HepG2 (cell line): Measurements from ENCODE around the gene SOCS7. TPM values are rescaled to one million over a fixed set of nuclear protein-coding genes. Genes with fewer than 3 reads are reported as not detected.

Experiments
- ATAC-seq: fragments of 200-7000 bp; cut with Tn5 transposase; 3 replicates; pipeline ENCODE4 v1.9.1; 2020; ENCODE audit warnings: mild to moderate bottlenecking, moderate library complexity
- BruUV-seq: library from RNA; stranded (reverse); fragments of 400-500 nt; replicated peaks from 2 replicates; lab custom pipeline; 2021; lab: Mats Ljungman, UMichigan
- CTCF ChIA-PET: fragments of 300-600 bp; formaldehyde crosslinking; extraction: SDS; loops from one replicate; lab custom pipeline; 2021; ENCODE audit warnings: low total read pairs, inconsistent platforms, low intra/inter-chr PET ratio; lab: Yijun Ruan, JAX
- POLR2A ChIA-PET: fragments of 350-600 bp; sonication (Branson Sonifier 250); formaldehyde crosslinking; loops from one replicate; lab custom pipeline; 2020; ENCODE audit warnings: antibody characterized with exemption, inconsistent platforms; lab: Yijun Ruan, JAX
- DNase-seq: peaks from one replicate; pipeline ENCODE4 v3.0.0-alpha.2; 2015; ENCODE audit warnings: low spot score
- FAIRE-seq: peaks from 3 replicates; lab custom pipeline; 2011; peaks lifted over from hg19 to GRCh38; lab: Jason Lieb, UNC
- H2AFZ ChIP-seq: one replicate; pipeline ENCODE4 v1.6.1; 2011; ENCODE audit warnings: low read length, inconsistent platforms
- H3K27ac ChIP-seq: fragments of 300-600 bp; 3 replicates; pipeline ENCODE4 v1.8.0; 2011; ENCODE audit warnings: mixed run types, mild to moderate bottlenecking, mixed read lengths, low read length, inconsistent platforms; ENCODE audit not compliant: insufficient read depth; ENCODE audit errors: extremely low read length
- H3K27me3 ChIP-seq, 2 experiments: fragments of 200-600 bp in 1 of 2; 2 replicates in 1 of 2; 3 replicates in 1 of 2; pipeline versions ENCODE4 v1.6.0 to v1.8.0; 2011; ENCODE audit warnings: low read length in 2 of 2, mild to moderate bottlenecking in 2 of 2, moderate library complexity in 2 of 2, inconsistent platforms in 1 of 2; ENCODE audit not compliant: insufficient read depth in 2 of 2, control insufficient read depth in 1 of 2
- H3K36me3 ChIP-seq, 2 experiments: fragments of 200-600 bp in 1 of 2; replicated peaks in 1 of 2; 2 replicates in 1 of 2; 3 replicates in 1 of 2; pipeline versions ENCODE4 v1.5.1 to v1.8.0; 2011; ENCODE audit warnings: low read length in 2 of 2, inconsistent platforms in 1 of 2; ENCODE audit not compliant: insufficient read depth in 2 of 2, control insufficient read depth in 1 of 2
- H3K4me1 ChIP-seq: 2 replicates; pipeline ENCODE4 v1.5.1; 2012; ENCODE audit warnings: low read length, inconsistent platforms; ENCODE audit not compliant: insufficient read depth
- H3K4me2 ChIP-seq: 2 replicates; pipeline ENCODE4 v1.6.0; 2011; ENCODE audit warnings: low read depth, low read length, inconsistent platforms
- H3K4me3 ChIP-seq, 3 experiments: fragments of 200-600 bp in 1 of 3; sonication (generic), shearing (Covaris generic) in 1 of 3; replicated peaks in 1 of 3; 2 replicates each; pipeline ENCODE4 v1.5.1; 2011 to 2016; ENCODE audit warnings: low read length in 3 of 3, inconsistent platforms in 2 of 3, low read depth in 2 of 3, mild to moderate bottlenecking in 2 of 3, control low read depth in 1 of 3, mixed read lengths in 1 of 3; ENCODE audit not compliant: insufficient read depth in 1 of 3
- H3K79me2 ChIP-seq: one replicate; pipeline ENCODE4 v1.6.1; 2011; ENCODE audit warnings: low read length, inconsistent platforms; ENCODE audit not compliant: insufficient read depth
- H3K9ac ChIP-seq: 2 replicates; pipeline ENCODE4 v1.6.0; 2011; ENCODE audit warnings: mild to moderate bottlenecking, low read depth, low read length, inconsistent platforms; ENCODE audit not compliant: insufficient read depth
- H3K9me3 ChIP-seq: 2 replicates; pipeline ENCODE4 v1.5.1; 2012; ENCODE audit warnings: mild to moderate bottlenecking, low read length
- H4K20me1 ChIP-seq: 2 replicates; pipeline ENCODE4 v1.6.0; 2011; ENCODE audit warnings: inconsistent platforms, mild to moderate bottlenecking, low read length, moderate library complexity; ENCODE audit not compliant: insufficient read depth
- ASH2L ChIP-seq: fragments of 300-600, 200-600 bp; sonication (generic); IDR thresholded peaks from 2 replicates; pipeline ENCODE4 v1.7.0; 2017; ENCODE audit warnings: low read depth, mild to moderate bottlenecking, moderate library complexity, mixed read lengths, low read length; ENCODE audit not compliant: insufficient read length
- CCAR2 ChIP-seq: fragments of 200-400 bp; formaldehyde crosslinking; optimal IDR thresholded peaks from 2 replicates; pipeline ENCODE3; 2018; ENCODE audit warnings: low read depth, mild to moderate bottlenecking, low read length, moderate library complexity
- CEBPB ChIP-seq: IDR thresholded peaks from 2 replicates; pipeline ENCODE4 v1.6.1; 2011; ENCODE audit warnings: low read depth, low read length, improper control_type of control experiment, borderline replicate concordance
- KDM5B ChIP-seq: sonication (generic); formaldehyde crosslinking; IDR thresholded peaks from 2 replicates; pipeline ENCODE4 v1.4.0; 2020; ENCODE audit warnings: missing genetic modification reagents, mild to moderate bottlenecking, borderline replicate concordance
- MBNL3 ChIP-seq: fragments of 250-450 bp; sonication (Bioruptor Pico); conservative IDR thresholded peaks from 2 replicates; pipeline ENCODE4 v1.8.0; 2022; ENCODE audit warnings: mild to moderate bottlenecking, inconsistent platforms
- NFRKB ChIP-seq: fragments of 450-650 bp; IDR thresholded peaks from 2 replicates; pipeline ENCODE4 v1.6.1; 2017
- NR2F6 ChIP-seq, 2 experiments: IDR thresholded peaks; 2 replicates each; pipeline ENCODE4 v1.6.1; 2016; ENCODE audit warnings: antibody characterized with exemption in 1 of 2, mild to moderate bottlenecking in 1 of 2
- RXRA ChIP-seq: sonication (generic); formaldehyde crosslinking; IDR thresholded peaks from 2 replicates; pipeline ENCODE4 v1.5.1; 2020; ENCODE audit warnings: missing genetic modification reagents
- SSRP1 ChIP-seq: IDR thresholded peaks from 2 replicates; pipeline ENCODE4 v1.6.1; 2016; ENCODE audit warnings: control low read depth
- U2AF2 ChIP-seq: fragments of 200-400 bp; formaldehyde crosslinking; IDR thresholded peaks from 2 replicates; pipeline ENCODE4 v1.6.1; 2017; ENCODE audit warnings: low read depth, mild to moderate bottlenecking, low read length
- ZKSCAN8 ChIP-seq: IDR thresholded peaks from 2 replicates; pipeline ENCODE4 v1.6.1; 2016; ENCODE audit warnings: borderline replicate concordance, missing genetic modification reagents, missing compliant biosample characterization
- ZNF101 ChIP-seq: sonication (generic); formaldehyde crosslinking; IDR thresholded peaks from 2 replicates; pipeline ENCODE4 v1.4.0; 2020; ENCODE audit warnings: mild to moderate bottlenecking, low read depth, missing genetic modification reagents, borderline replicate concordance
- ZNF317 ChIP-seq: sonication (generic); formaldehyde crosslinking; IDR thresholded peaks from 2 replicates; pipeline ENCODE4 v1.5.0; 2020; ENCODE audit warnings: mild to moderate bottlenecking, missing genetic modification reagents
- ZNF460 ChIP-seq: sonication (generic); formaldehyde crosslinking; IDR thresholded peaks from 2 replicates; pipeline ENCODE4 v1.5.1; 2020; ENCODE audit warnings: missing genetic modification reagents, mild to moderate bottlenecking, borderline replicate concordance
- ZNF605 ChIP-seq: sonication (generic); formaldehyde crosslinking; IDR thresholded peaks from 2 replicates; pipeline ENCODE4 v1.8.0; 2022; ENCODE audit warnings: mild to moderate bottlenecking, missing genetic modification reagents
- WGBS: methylation state at CpG from one replicate; pipeline ENCODE4 v1.1.6; 2017; ENCODE audit warnings: low lambda C conversion rate; 5-methylcytosine and 5-hydroxymethylcytosine counted together
- in situ Hi-C: cut with HindIII; loops from 2 replicates; pipeline ENCODE4 v1.10.0; 2017; ENCODE audit warnings: low pct_unique_long_range_greater_than_20kb; ENCODE audit not compliant: extremely low pct_ligation_motif_present
- intact Hi-C: fragments of 100-400 bp; cut with micrococcal nuclease; formaldehyde crosslinking; loops from one replicate; pipeline ENCODE4 v1.10.0; 2022; ENCODE audit not compliant: unreplicated experiment
- polyA plus RNA-seq, 8 experiments: library from polyadenylated mRNA; depleted of rRNA in 3 of 8; stranded (reverse) in 7 of 8; unstranded in 1 of 8; fragments of >200 nt; fragmentation: Illumina TruSeq in 4 of 8; extraction: Trizol in 4 of 8; gene quantifications; 2 replicates each; pipeline versions ENCODE4 v1.2.1 to v1.2.3, GENCODE V29; 2011 to 2016; ENCODE audit warnings: low read depth in 4 of 8, missing spikeins in 1 of 8, mixed read lengths in 1 of 8; ENCODE audit not compliant: insufficient read depth in 1 of 8
- total RNA-seq, 5 experiments: library from RNA; depleted of rRNA; stranded (reverse); fragments of >200 nt; fragmentation: Illumina TruSeq; extraction: Trizol; gene quantifications; 2 replicates each; pipeline ENCODE4 v1.2.3, GENCODE V29; 2016; ENCODE audit warnings: low read depth in 1 of 5
- TF ChIP-seq, protein P1 (sequence below): sonication (generic); formaldehyde crosslinking; IDR thresholded peaks from 2 replicates; pipeline ENCODE4 v1.5.1; 2020; ENCODE audit warnings: missing genetic modification reagents, mild to moderate bottlenecking, borderline replicate concordance

SOCS7 gene
- total and polyA plus RNA-seq, 2 of the 13 experiments (the other 11 are each of a cell fraction or from before 2014, with no cell fraction given), result 19.2 to 24.2 TPM

DNA sequence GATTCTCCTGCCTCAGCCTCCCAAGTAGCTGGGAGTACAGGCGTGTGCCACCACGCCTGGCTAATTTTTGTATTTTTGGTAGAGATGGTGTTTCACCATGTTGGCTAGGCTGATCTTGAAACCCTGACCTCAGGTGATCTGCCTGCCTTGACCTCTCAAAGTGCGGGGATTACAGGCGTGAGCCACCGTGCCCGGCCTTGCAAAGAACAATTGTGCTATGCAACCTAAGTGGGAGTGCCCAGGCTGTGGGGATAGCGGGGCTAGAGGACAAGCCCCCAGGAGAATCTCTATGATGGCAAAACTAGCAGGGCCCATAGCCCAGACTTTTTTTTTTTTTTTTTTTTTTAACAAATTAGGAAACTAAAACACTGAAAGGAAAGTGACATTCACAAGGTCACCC is 5.9 kb upstream of the SOCS7 start:
- Histone ChIP-seq H3K9me3 (no peaks in the 10 kb centered on the region), H2AFZ (no peak overlapping the region), H4K20me1 (no peaks in the 10 kb centered on the region), H3K4me1 (peaks cover 34% of the 10 kb centered on the region), H3K4me3 (no peak overlapping the region), H3K4me2 (no peak overlapping the region), H3K9ac (no peak overlapping the region), H3K27me3 (peaks cover 1 to 4% of the 10 kb centered on the region in 2 experiments; a peak in 2 of 5 replicates), H3K27ac (no peak overlapping the region), H3K79me2 (no peaks in the 10 kb centered on the region), H3K36me3 (no peaks in the 10 kb centered on the region)
- 31% methylated on average over 7 of the region's 7 CpGs for WGBS
- ChIA-PET POLR2A (interaction anchor here (0.7 kb wide), 1 partner anchor 24 kb away, joined by 6 read pairs; no protein-coding TSS in a partner anchor), CTCF (no interaction called here)
- TF ChIP-seq ZNF460 (peak; percentile 54), RXRA (0 out of 2 replicates have a peak, but pooled peaks have one; percentile 40), CEBPB (no peak), NR2F6 (IDR thresholded peaks at IDR 0.05) (no peak), NR2F6 (CRISPR knock-in tag; IDR thresholded peaks at IDR 0.05) (peak; percentile 27; the same call in 1 of the 2 replicates)
- BruUV-seq, result no TSS peak
- intact Hi-C loops (loop anchor here (5.0 kb wide), 1 partner anchor 142 kb away; no protein-coding TSS in a partner anchor), in situ Hi-C loops (loop anchor here (5.0 kb wide), 1 partner anchor 67 kb away; no protein-coding TSS in a partner anchor)
- DNase-seq (no peak), ATAC-seq (no peak), FAIRE-seq (no peak)

DNA sequence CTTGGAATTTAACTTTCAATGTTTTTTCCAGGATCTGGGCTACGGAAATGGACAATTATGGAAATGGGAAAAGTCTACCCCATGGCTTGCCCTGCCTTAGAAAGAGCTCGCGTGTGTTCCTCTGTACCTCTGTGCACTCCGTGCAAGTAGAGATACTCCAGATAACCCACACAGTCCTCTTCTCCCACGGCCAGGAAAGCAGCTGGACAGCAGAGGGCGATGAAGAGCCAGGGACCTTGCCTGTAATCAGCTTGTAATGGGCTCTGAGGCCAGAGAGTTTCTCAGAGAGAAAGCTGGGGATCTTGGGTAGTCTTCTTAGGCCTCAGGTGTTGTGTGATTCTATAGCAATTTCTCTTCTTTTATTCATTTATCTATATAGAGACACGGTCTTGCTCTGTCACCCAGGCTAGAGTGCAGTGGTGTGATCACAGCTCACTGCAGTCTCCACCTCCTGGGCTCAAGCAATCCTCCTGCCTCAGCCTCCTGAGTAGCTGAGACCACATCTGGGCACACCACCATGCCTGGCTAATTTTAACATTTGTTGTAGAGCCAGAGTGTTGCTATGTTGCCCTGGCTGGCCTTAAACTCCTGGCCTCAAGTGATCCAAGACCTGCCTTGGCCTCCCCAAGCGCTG is 2.4 kb upstream of the SOCS7 start:
- H3K4me1 ChIP-seq, result peaks cover 46% of the 10 kb centered on the region
- H3K79me2 ChIP-seq, result peaks cover 19% of the 10 kb centered on the region
- intact Hi-C loops (loop anchor here (1.0 to 5.0 kb wide), 3 partner anchors 32 to 138 kb away; no protein-coding TSS in a partner anchor), in situ Hi-C loops (loop anchor here (5.0 kb wide), 1 partner anchor 63 kb away; no protein-coding TSS in a partner anchor)
- H3K27ac ChIP-seq, result no peak overlapping the region
- H3K4me2 ChIP-seq, result no peak overlapping the region
- H4K20me1 ChIP-seq, result peaks cover 11% of the 10 kb centered on the region; the same call in 1 of the 2 replicates
- H3K36me3 ChIP-seq, result no peaks in the 10 kb centered on the region
- H3K27me3 ChIP-seq, result no peaks in the 10 kb centered on the region; a peak in 2 of 5 replicates
- DNase-seq (peak; percentile 82), ATAC-seq (peak; percentile 52), FAIRE-seq (no peak)
- H3K9me3 ChIP-seq, result no peaks in the 10 kb centered on the region
- no peak overlapping the region for H3K9ac ChIP-seq
- no TSS peak for BruUV-seq
- WGBS, result 15% methylated on average over 8 of the region's 8 CpGs
- H3K4me3 ChIP-seq, result no peak overlapping the region
- CTCF ChIA-PET, result interaction anchor here (1.0 to 4.0 kb wide), 3 partner anchors 15 to 135 kb away, joined by 3 to 51 read pairs (median 4); no protein-coding TSS in a partner anchor
- H2AFZ ChIP-seq, result no peak overlapping the region
- POLR2A ChIA-PET, result interaction anchor here (0.6 to 6.8 kb wide), 7 partner anchors 10 to 308 kb away, joined by 3 to 158 read pairs (median 3); partner anchors contain the start of gene MRPL45
- TF ChIP-seq ZNF101 (no peak), KDM5B (CRISPR knock-in tag) (no peak), CCAR2 (no peak), SSRP1 (CRISPR knock-in tag) (peak; percentile 79; the same call in 1 of the 2 replicates), ZNF317 (CRISPR knock-in tag) (no peak), NFRKB (no peak), MBNL3 (CRISPR knock-in tag) (no peak), ASH2L (no peak), ZKSCAN8 (CRISPR knock-in tag) (peak; percentile 72; the same call in 1 of the 2 replicates), ZNF605 (CRISPR knock-in tag) (peak; percentile 48; the same call in 1 of the 2 replicates), NR2F6 (IDR thresholded peaks at IDR 0.05) (no peak), NR2F6 (CRISPR knock-in tag; IDR thresholded peaks at IDR 0.05) (peak; percentile 24; the same call in 1 of the 2 replicates), U2AF2 (no peak)
- TF ChIP-seq, protein P1, sequence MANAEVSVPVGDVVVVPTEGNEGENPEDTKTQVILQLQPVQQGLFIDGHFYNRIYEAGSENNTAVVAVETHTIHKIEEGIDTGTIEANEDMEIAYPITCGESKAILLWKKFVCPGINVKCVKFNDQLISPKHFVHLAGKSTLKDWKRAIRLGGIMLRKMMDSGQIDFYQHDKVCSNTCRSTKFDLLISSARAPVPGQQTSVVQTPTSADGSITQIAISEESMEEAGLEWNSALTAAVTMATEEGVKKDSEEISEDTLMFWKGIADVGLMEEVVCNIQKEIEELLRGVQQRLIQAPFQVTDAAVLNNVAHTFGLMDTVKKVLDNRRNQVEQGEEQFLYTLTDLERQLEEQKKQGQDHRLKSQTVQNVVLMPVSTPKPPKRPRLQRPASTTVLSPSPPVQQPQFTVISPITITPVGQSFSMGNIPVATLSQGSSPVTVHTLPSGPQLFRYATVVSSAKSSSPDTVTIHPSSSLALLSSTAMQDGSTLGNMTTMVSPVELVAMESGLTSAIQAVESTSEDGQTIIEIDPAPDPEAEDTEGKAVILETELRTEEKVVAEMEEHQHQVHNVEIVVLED (CRISPR knock-in tag), result no peak
